SU-DHL-6 (cell line): ENCODE results near the gene CRTC3.

ENCODE experiments used
- H2AFZ ChIP-seq: fragments of 200-600 bp; sonication (generic); 2 replicates; pipeline ENCODE4 v1.6.1; 2014; ENCODE audit warnings: low read depth, mild to moderate bottlenecking, moderate library complexity, mixed read lengths, antibody characterized with exemption, low read length; ENCODE audit not compliant: severe bottlenecking
- H3F3A ChIP-seq: fragments of 200-600 bp; shearing (Covaris generic); 2 replicates; pipeline ENCODE4 v1.6.0; 2016; ENCODE audit warnings: antibody characterized with exemption, mild to moderate bottlenecking; ENCODE audit not compliant: insufficient read depth
- H3K27ac ChIP-seq: fragments of 200-600 bp; sonication (generic); 2 replicates; pipeline ENCODE4 v1.5.1; 2016; ENCODE audit warnings: low read depth, mild to moderate bottlenecking, low read length, moderate library complexity, mixed read lengths
- H3K27me3 ChIP-seq: fragments of 200-600 bp; sonication (generic), shearing (Covaris generic); 2 replicates; pipeline ENCODE4 v1.6.0; 2014; ENCODE audit warnings: mild to moderate bottlenecking, low read length
- H3K36me3 ChIP-seq: fragments of 200-600 bp; sonication (generic); 2 replicates; pipeline ENCODE4 v1.6.1; 2014; ENCODE audit warnings: mild to moderate bottlenecking, low read length, mixed read lengths
- H3K4me2 ChIP-seq: fragments of 300-600, 200-600 bp; shearing (Covaris generic), sonication (generic); 2 replicates; pipeline ENCODE4 v1.6.0; 2014; ENCODE audit warnings: low read length, low read depth, mild to moderate bottlenecking; ENCODE audit not compliant: poor library complexity, severe bottlenecking
- H3K4me3 ChIP-seq: fragments of 200-600 bp; sonication (generic); 2 replicates; pipeline ENCODE4 v1.5.1; 2014; ENCODE audit warnings: antibody characterized with exemption, low read length, mild to moderate bottlenecking, mixed read lengths; ENCODE audit not compliant: insufficient read depth, poor library complexity, severe bottlenecking
- H3K79me2 ChIP-seq: fragments of 200-600 bp; sonication (generic); 2 replicates; pipeline ENCODE4 v1.6.1; 2014; ENCODE audit warnings: mild to moderate bottlenecking, low read length, moderate library complexity; ENCODE audit not compliant: insufficient read depth
- H3K9ac ChIP-seq: fragments of 200-600 bp; sonication (generic); 2 replicates; pipeline ENCODE4 v1.7.0; 2014; ENCODE audit warnings: mild to moderate bottlenecking, low read length
- H3K9me2 ChIP-seq: fragments of 200-600 bp; sonication (generic); replicated peaks from 2 replicates; pipeline ENCODE4 v1.6.1; 2014; ENCODE audit warnings: low read length; ENCODE audit not compliant: insufficient read depth
- H3K9me3 ChIP-seq: fragments of 200-600 bp; sonication (generic); 2 replicates; pipeline ENCODE4 v1.6.1; 2014; ENCODE audit warnings: low read length, mixed read lengths; ENCODE audit not compliant: insufficient read depth
- H4K20me1 ChIP-seq: fragments of 200-600 bp; sonication (generic); 2 replicates; pipeline ENCODE4 v1.6.1; 2014; ENCODE audit warnings: low read depth, mild to moderate bottlenecking, antibody characterized with exemption, low read length, moderate library complexity, mixed read lengths
- EZH2phosphoT487 ChIP-seq: fragments of 200-600 bp; sonication (generic), shearing (Covaris generic); conservative IDR thresholded peaks from 2 replicates; pipeline ENCODE4 v1.6.1; 2018; ENCODE audit warnings: mild to moderate bottlenecking, antibody characterized with exemption, low read length, moderate library complexity, mixed read lengths
- TF ChIP-seq, protein P1 (sequence below): fragments of 200-600 bp; sonication (generic); IDR thresholded peaks from one replicate; pipeline ENCODE4 v1.5.1; 2017; ENCODE audit warnings: antibody characterized with exemption, mild to moderate bottlenecking, low read length, moderate library complexity; ENCODE audit not compliant: insufficient read depth, poor library complexity, severe bottlenecking

CRTC3 gene, protein sequence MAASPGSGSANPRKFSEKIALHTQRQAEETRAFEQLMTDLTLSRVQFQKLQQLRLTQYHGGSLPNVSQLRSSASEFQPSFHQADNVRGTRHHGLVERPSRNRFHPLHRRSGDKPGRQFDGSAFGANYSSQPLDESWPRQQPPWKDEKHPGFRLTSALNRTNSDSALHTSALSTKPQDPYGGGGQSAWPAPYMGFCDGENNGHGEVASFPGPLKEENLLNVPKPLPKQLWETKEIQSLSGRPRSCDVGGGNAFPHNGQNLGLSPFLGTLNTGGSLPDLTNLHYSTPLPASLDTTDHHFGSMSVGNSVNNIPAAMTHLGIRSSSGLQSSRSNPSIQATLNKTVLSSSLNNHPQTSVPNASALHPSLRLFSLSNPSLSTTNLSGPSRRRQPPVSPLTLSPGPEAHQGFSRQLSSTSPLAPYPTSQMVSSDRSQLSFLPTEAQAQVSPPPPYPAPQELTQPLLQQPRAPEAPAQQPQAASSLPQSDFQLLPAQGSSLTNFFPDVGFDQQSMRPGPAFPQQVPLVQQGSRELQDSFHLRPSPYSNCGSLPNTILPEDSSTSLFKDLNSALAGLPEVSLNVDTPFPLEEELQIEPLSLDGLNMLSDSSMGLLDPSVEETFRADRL

DNA sequence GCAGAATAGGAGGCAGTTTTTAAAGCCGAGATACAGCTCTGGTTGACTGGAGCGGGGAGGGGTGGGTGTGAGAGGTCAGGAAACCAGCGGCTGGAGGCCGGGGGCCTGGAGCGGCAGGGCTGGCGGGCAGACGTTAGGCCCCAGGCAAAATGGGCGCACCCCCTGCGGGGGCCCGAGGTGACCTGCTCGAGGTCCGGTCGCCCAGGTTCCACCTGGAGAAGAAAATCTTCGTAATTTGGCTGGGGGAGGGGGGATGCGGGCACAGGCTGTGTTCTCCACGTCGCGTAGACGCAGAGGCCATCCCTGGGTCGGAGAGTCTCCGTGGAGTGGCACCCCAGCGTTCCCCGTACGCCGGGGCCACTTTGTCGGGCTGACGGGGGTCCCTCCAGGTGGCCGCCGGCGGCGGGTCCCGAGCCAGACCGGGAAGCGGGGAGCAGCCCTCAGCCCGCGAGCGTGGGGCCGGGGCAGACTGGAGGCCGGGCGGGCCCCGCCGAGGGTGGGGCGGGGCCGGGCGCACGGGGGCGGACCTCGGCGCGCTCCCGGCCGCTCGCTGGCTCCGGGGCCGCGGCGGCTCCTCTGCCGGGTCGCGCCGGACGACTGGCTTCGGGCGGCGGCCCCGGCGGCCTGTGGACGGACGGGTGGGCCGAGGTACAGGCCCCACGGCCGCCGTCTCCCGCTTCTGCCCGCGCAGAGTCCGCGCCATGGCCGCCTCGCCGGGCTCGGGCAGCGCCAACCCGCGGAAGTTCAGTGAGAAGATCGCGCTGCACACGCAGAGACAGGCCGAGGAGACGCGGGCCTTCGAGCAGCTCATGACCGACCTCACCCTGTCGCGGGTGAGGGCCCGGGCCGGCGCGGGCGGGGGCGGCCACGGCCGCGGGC is at the start of gene CRTC3:
Gene CRTC3, plus strand, starts transcription at position 553 of the 879 bp plus-strand sequence. Its CDS starts 149 bp downstream, at position 702.
- Histone ChIP-seq H4K20me1 (no peaks in the 10 kb centered on the region), H3K27ac (no peak within 1 kb of the TSS), H2AFZ (peak within 1 kb of the TSS; percentile 66), H3K4me3 (peak within 1 kb of the TSS; percentile 57), H3K9me2 (no peaks in the 10 kb centered on the region), H3K27me3 (no peaks in the 10 kb centered on the region), H3K79me2 (no peaks in the 10 kb centered on the region), H3K9ac (peak within 1 kb of the TSS; percentile 46), H3K4me2 (peak within 1 kb of the TSS; percentile 55), H3F3A (no peaks in the 10 kb centered on the region), H3K36me3 (no peaks in the 10 kb centered on the region), H3K9me3 (no peaks in the 10 kb centered on the region)
- TF ChIP-seq, protein P1, sequence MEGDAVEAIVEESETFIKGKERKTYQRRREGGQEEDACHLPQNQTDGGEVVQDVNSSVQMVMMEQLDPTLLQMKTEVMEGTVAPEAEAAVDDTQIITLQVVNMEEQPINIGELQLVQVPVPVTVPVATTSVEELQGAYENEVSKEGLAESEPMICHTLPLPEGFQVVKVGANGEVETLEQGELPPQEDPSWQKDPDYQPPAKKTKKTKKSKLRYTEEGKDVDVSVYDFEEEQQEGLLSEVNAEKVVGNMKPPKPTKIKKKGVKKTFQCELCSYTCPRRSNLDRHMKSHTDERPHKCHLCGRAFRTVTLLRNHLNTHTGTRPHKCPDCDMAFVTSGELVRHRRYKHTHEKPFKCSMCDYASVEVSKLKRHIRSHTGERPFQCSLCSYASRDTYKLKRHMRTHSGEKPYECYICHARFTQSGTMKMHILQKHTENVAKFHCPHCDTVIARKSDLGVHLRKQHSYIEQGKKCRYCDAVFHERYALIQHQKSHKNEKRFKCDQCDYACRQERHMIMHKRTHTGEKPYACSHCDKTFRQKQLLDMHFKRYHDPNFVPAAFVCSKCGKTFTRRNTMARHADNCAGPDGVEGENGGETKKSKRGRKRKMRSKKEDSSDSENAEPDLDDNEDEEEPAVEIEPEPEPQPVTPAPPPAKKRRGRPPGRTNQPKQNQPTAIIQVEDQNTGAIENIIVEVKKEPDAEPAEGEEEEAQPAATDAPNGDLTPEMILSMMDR, result no peak
- TF ChIP-seq EZH2phosphoT487, result no peak

DNA sequence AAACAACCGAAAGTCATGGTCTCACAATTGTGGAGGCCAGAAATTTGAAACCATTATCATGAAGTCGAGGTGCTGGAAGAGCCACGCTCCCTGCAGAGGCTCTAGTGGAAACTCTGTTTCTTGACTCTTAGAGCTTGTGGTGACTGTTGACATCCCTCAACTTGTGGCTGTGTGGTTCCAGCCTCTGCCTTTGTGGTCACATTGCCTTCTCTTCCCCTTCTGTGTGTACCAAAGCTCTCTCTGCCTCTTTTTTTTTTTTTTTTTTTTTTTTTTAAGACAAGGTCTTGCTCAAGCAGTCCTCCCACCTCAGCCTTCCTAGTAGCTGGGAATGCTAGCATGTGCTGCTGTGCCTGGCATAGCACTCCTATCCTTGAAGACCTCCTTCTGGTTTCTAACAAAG is 48.7 kb upstream of the CRTC3 start:
- H3K27me3 ChIP-seq, result no peaks in the 10 kb centered on the region
- peaks cover 15% of the 10 kb centered on the region for H3K36me3 ChIP-seq
- TF ChIP-seq, protein P1, result no peak
- TF ChIP-seq EZH2phosphoT487, result no peak
- H4K20me1 ChIP-seq, result no peaks in the 10 kb centered on the region
- no peaks in the 10 kb centered on the region for H3K9me2 ChIP-seq
- no peak overlapping the region for H3K4me3 ChIP-seq
- H2AFZ ChIP-seq, result no peak overlapping the region
- no peak overlapping the region for H3K27ac ChIP-seq
- no peaks in the 10 kb centered on the region for H3F3A ChIP-seq
- no peaks in the 10 kb centered on the region for H3K9me3 ChIP-seq
- no peaks in the 10 kb centered on the region for H3K79me2 ChIP-seq
- no peak overlapping the region for H3K9ac ChIP-seq
- H3K4me2 ChIP-seq, result no peak overlapping the region

DNA sequence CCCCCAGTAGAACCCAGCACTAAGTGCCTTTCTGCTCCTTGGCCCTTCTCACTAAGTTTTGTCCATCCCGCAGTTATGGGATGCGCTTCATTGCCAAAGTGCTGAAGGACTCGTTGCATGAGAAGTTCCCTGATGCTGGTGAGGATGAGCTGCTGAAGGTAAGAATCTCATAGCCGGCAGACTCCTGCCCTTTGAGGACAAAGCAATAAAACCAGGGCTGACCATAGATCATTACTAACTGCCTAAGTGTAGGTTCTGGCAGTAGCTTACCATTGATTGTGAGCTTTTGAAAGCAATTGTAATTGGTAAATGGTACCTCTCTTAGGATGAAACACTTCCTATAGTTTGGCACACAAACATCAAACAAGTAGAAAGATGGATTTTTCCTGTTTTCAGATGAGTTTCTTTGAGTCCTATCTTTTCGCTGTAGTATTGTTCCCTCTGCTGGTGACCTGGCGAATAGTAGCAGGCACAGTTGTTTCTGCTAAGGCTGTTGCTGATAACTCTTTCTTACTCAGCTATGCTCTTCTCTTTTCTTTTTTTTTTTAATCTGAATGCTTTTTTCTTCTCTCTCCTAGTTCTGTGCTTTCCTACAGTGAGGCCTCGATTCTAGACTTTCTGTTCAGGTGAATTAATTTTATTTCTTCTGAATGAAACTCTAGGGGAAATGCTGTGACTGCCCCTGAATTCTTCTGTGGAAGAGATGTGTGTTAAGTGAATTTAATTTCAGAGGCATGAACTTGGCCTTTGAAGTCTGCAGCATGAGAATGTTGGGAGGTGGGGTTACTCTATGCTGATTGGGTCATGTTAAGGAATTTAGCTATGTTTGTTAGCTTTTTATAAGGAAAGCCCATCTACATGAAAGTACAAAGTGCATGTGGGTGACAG is 47.4 kb upstream of the CRTC3 start:
- Histone ChIP-seq H3K27me3 (no peaks in the 10 kb centered on the region), H3K36me3 (peaks cover 22% of the 10 kb centered on the region), H3K4me2 (no peak overlapping the region), H3K9me3 (no peaks in the 10 kb centered on the region), H3K9me2 (no peaks in the 10 kb centered on the region), H3F3A (no peaks in the 10 kb centered on the region), H3K9ac (no peak overlapping the region), H3K79me2 (no peaks in the 10 kb centered on the region), H4K20me1 (no peaks in the 10 kb centered on the region), H3K27ac (no peak overlapping the region), H2AFZ (no peak overlapping the region), H3K4me3 (no peak overlapping the region)
- no peak for TF ChIP-seq EZH2phosphoT487
- TF ChIP-seq, protein P1, result peak; percentile 57
